GM18867 (cell line): ENCODE results near the gene ADCY4.
"Not testable (repeated sequence)": the region's sequence is repeated elsewhere in the genome, so short reads cannot be mapped to it uniquely, and the experiment has no call there.

Experiments
- ATAC-seq: cut with Tn5 transposase; IDR thresholded peaks from one replicate; pipeline ENCODE4 v1.9.1; 2021; ENCODE audit warnings: mild to moderate bottlenecking, moderate library complexity; ENCODE audit not compliant: unreplicated experiment

Gene ADCY4

GRCh38 chr14:24367514-24368211 lies 32.8 kb upstream of the ADCY4 start, which contains the start of gene NFATC4:
TSS of gene NFATC4 (plus strand) at chr14:24368184. CDS start at chr14:24368341, 157 bp downstream.
- ATAC-seq = no peak

GRCh38 chr14:24366721-24367513 lies 32.0 kb upstream of the ADCY4 start:
- ATAC-seq = peak; percentile 44

GRCh38 chr14:24366413-24366720 lies 31.5 kb upstream of the ADCY4 start:
- peak; percentile 58 for ATAC-seq

- peak; percentile 67 for ATAC-seq
These were observed 30.9 kb upstream of the ADCY4 start for GRCh38 chr14:24365600-24366412.

GRCh38 chr14:24364841-24365240 lies 30.0 kb upstream of the ADCY4 start:
- ATAC-seq = no peak

GRCh38 chr14:24363401-24363800 lies 28.5 kb upstream of the ADCY4 start:
- ATAC-seq = no peak

- no peak for ATAC-seq
These were observed 27.5 kb upstream of the ADCY4 start for GRCh38 chr14:24362241-24362960.

- no peak for ATAC-seq
These were observed 26.5 kb upstream of the ADCY4 start for GRCh38 chr14:24361326-24361725.

GRCh38 chr14:24360281-24360680 lies 25.4 kb upstream of the ADCY4 start:
- ATAC-seq = no peak

- ATAC-seq = no peak
These were observed 21.3 kb upstream of the ADCY4 start for GRCh38 chr14:24356208-24356607.

GRCh38 chr14:24355009-24355408 lies 20.1 kb upstream of the ADCY4 start:
- ATAC-seq = no peak

GRCh38 chr14:24354482-24354825 lies 19.6 kb upstream of the ADCY4 start:
- not testable (repeated sequence) for ATAC-seq

GRCh38 chr14:24353559-24354481 lies 18.9 kb upstream of the ADCY4 start:
- ATAC-seq = no peak

- ATAC-seq = no peak
These were observed 16.6 kb upstream of the ADCY4 start for GRCh38 chr14:24351517-24351916.

GRCh38 chr14:24349742-24350141 lies 14.9 kb upstream of the ADCY4 start:
- ATAC-seq = no peak

GRCh38 chr14:24348186-24348585 lies 13.3 kb upstream of the ADCY4 start:
- ATAC-seq = no peak

GRCh38 chr14:24347134-24347533 lies 12.3 kb upstream of the ADCY4 start:
- no peak for ATAC-seq

- no peak for ATAC-seq
These were observed 9.2 kb upstream of the ADCY4 start for GRCh38 chr14:24343795-24344660.

GRCh38 chr14:24342889-24343288 lies 8.0 kb upstream of the ADCY4 start:
- ATAC-seq = no peak
